Loucy (cell line): Measurements from ENCODE around the gene PROSER2.

ENCODE experiments used
- CTCF ChIP-seq: fragments of 200-600 bp; sonication (generic); conservative IDR thresholded peaks from 2 replicates; pipeline ENCODE4 v1.5.1; 2014; ENCODE audit warnings: mild to moderate bottlenecking, antibody characterized with exemption, low read length
- EZH2phosphoT487 ChIP-seq: fragments of 200-600 bp; IDR thresholded peaks from 2 replicates; pipeline ENCODE4 v1.6.1; 2018; ENCODE audit warnings: antibody characterized with exemption, mild to moderate bottlenecking, moderate library complexity, borderline replicate concordance

- TF ChIP-seq CTCF (no peak), EZH2phosphoT487 (no peak)
Measured at GRCh38 chr10:11858093-11858492, 34.9 kb downstream of the PROSER2 start.
